GM12875 (cell line): ENCODE data around the gene MYLK.

Experiments
- H3K4me3 ChIP-seq: one replicate; pipeline ENCODE4 v1.5.1; 2011; ENCODE audit warnings: low read depth, low read length, control low read depth
- TF ChIP-seq, protein P1 (sequence below): IDR thresholded peaks from 2 replicates; pipeline ENCODE4 v1.5.1; 2011; ENCODE audit warnings: low read depth, mild to moderate bottlenecking, control low read depth, inconsistent platforms, low read length, moderate library complexity, borderline replicate concordance; ENCODE audit not compliant: insufficient read depth

The MYLK gene

DNA sequence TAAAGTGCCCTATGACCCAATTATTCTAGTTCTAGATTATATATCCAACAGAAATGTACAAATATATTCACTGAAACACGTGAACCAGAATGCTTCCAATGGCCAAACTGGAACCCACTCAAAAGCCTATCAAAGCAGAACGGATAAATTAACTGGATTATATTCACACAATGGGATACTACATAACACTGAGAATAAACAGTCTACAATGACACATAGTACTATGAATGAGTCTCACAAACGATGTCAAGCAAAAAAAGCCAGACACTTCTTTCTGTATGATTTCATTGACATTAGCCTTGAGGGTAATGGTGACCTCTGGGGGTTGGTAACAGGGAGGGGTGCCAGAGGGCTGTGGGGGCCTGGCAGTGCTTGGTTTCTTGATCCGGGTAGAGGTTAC lies 248.4 kb downstream of the MYLK start:
- no peak overlapping the region for H3K4me3 ChIP-seq
- TF ChIP-seq, protein P1, sequence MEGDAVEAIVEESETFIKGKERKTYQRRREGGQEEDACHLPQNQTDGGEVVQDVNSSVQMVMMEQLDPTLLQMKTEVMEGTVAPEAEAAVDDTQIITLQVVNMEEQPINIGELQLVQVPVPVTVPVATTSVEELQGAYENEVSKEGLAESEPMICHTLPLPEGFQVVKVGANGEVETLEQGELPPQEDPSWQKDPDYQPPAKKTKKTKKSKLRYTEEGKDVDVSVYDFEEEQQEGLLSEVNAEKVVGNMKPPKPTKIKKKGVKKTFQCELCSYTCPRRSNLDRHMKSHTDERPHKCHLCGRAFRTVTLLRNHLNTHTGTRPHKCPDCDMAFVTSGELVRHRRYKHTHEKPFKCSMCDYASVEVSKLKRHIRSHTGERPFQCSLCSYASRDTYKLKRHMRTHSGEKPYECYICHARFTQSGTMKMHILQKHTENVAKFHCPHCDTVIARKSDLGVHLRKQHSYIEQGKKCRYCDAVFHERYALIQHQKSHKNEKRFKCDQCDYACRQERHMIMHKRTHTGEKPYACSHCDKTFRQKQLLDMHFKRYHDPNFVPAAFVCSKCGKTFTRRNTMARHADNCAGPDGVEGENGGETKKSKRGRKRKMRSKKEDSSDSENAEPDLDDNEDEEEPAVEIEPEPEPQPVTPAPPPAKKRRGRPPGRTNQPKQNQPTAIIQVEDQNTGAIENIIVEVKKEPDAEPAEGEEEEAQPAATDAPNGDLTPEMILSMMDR: no peak

DNA sequence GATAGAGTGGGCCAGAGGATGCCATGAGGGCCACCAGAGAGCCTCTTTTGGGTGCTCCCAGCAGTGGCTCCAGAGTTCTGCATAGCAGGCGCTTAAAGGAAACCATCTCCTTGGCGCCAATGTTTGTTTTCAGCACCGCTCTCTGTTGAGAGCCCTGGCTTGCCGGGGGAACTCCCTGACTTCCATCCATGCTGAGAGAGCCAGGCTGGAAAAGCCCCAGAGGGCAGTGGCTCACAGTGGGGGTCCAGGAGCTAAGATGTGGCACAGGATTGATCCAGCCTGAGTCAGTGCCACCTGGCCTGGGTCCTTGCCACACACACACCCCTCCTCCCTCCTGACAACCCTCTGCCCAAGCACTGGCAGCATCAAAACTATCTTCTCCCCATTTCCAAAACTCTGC lies 248.9 kb downstream of the MYLK start:
- TF ChIP-seq, protein P1: no peak
- no peak overlapping the region for H3K4me3 ChIP-seq

DNA sequence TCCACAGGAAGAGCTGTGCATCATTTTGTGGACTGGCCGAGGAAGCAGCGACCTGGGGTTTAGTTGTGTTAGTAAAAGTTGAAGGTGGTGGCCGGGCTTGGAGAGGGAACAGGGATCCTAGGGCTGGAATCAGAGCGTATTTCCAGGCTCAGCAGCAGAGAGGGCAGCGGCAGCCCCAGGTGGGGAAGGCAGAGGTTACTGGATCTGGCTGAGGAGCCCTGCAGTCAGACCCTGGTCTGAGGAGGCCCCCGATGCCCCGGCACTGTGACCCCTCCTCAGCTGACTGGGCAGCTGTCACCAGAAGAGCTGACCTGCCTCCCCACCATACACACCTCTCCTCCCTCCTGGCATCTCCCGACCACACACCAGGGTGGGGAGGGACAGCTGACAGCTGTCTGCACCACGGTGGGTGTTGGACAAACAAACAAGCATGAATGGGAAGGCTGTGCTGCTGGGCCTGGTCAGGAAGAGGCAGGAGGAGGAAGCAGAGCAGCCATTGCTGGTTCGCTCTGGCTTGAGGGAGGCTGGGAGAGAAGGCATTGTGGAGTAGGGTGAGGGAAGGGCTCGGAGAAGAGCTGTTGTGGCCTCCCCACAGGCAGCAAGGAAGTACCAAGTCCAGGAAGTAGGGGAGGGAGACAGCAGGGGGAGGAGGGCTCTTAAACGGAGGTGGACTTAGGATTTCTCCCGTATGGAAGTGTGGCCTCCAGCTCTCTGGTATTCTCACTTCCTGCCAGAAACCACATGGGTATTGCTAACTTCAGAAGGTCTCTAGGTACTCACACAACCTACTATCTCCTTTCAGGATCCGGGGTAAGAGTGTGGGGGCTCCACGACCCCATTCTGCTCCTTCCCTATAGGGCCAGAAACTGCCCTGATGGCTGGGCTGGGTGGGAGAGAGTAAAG lies 249.7 kb downstream of the MYLK start:
- TF ChIP-seq, protein P1: no peak
- no peak overlapping the region for H3K4me3 ChIP-seq

DNA sequence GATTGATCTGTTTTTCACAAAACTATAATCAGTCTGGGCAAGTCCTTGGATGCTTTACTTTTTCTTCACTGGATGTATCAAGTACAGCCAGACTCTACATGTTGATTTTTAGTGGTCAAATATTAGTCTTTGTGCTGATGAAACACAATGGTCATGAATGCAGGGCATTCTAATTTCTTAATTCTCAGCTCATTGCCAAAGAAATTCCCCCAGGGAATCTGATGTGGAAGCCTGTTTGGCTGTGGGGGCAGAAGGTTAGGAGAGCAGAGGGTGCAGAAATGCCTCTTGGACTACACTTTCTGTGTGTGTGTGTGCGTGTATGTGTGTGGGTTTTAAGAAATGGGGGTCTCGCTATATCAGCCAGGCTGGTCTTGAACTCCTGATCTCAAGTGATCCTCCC lies 250.6 kb downstream of the MYLK start:
- no peak overlapping the region for H3K4me3 ChIP-seq
- TF ChIP-seq, protein P1: no peak

DNA sequence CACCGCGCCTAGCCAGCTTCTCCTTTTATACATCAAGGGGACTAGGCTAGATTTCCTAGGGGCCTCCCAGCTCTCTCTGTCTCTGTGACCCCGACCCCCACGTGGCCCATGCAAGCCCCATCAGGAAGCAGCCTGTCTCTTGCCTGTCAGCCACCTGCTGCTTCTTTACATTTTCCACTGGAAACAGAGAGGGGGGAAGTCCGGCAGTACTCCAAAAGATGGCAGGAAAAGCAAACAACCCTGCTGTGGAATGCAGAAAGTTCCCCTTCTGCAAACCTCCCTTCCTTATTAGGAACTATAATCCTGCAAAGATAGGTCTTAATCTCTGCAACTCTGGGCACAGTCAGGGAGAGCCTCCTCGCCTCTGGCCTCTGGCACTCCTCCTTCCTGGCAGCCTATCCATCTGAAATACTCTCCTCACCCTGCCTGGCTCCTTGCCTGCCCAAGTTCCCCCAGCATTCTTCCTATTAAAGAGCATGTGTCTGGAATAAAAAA lies 251.9 kb downstream of the MYLK start:
- TF ChIP-seq, protein P1: no peak
- no peak overlapping the region for H3K4me3 ChIP-seq

DNA sequence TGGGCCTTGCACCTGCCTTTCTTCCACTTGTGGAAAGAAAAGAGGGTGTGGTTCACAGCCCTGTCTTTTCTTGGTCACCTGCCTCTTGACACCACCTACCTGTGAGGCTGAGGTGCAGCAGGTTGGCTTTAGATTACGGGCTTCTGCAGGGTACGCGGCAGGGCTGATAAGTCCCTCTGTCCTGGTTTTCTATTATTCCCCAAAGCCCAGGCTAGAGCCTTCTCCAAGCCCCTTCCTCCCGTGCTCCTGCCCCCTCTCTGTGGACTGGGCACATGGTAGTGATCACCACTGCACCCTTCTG lies 254.4 kb downstream of the MYLK start:
- TF ChIP-seq, protein P1: no peak
- H3K4me3 ChIP-seq: no peak overlapping the region

DNA sequence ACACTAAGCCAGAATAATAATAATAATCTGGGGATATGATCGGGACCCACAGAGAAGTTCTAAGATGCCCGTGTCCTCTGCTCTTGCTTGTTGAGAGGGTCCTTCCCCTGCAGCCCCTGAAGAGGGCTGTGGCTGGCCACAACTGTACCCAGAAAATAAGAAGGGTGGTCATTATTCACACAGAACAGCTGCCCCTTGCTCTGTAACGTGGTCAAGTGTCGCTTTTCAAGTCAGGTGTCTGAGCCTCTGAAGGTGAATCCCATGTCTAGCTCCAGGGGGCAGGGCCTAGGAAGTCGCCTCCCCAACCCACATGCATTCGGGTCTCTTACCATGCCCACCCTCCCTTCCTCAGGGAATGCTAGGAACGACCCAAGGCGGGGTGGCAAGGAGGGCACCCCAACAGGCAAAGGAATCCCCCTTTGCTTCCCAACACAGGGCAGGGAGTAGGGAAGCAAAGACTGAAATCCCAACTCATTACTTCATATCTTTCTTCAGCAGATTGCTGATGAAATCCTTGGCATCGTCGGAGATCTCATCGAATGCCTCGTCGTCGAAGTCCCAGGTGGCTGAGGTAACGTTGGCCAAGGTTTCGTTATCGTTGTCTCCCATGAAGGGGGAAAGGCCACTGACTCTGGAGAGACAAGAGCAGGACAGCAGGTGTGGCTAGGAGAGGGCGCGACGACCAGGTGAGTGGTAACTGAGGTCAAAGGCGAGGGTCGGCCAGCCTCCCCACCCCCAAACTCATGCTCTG lies 255.0 kb downstream of the MYLK start:
- H3K4me3 ChIP-seq: no peak overlapping the region
- TF ChIP-seq, protein P1: no peak
